Measurements from ENCODE around the gene ARSI.

- TF ChIP-seq ZFP3 (CRISPR knock-in tag; IDR thresholded peaks at IDR 0.05) (no peak), ARNTL (CRISPR knock-in tag; IDR thresholded peaks at IDR 0.05; ENCODE audit: borderline replicate concordance, low read depth) (no peak), ZC3H10 (CRISPR knock-in tag; IDR thresholded peaks at IDR 0.05) (no peak), ZNF565 (CRISPR knock-in tag; conservative IDR thresholded peaks at IDR 0.05; ENCODE audit: low read depth) (no peak), SNAI2 (CRISPR knock-in tag; IDR thresholded peaks at IDR 0.05) (no peak), TOX (CRISPR knock-in tag; IDR thresholded peaks at IDR 0.05; ENCODE audit: borderline replicate concordance) (no peak)
- TF ChIP-seq, protein P1, sequence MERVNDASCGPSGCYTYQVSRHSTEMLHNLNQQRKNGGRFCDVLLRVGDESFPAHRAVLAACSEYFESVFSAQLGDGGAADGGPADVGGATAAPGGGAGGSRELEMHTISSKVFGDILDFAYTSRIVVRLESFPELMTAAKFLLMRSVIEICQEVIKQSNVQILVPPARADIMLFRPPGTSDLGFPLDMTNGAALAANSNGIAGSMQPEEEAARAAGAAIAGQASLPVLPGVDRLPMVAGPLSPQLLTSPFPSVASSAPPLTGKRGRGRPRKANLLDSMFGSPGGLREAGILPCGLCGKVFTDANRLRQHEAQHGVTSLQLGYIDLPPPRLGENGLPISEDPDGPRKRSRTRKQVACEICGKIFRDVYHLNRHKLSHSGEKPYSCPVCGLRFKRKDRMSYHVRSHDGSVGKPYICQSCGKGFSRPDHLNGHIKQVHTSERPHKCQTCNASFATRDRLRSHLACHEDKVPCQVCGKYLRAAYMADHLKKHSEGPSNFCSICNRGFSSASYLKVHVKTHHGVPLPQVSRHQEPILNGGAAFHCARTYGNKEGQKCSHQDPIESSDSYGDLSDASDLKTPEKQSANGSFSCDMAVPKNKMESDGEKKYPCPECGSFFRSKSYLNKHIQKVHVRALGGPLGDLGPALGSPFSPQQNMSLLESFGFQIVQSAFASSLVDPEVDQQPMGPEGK (CRISPR knock-in tag; IDR thresholded peaks at IDR 0.05; ENCODE audit: borderline replicate concordance) = peak; percentile 35; the same call in 1 of the 2 replicates
Observed at GRCh38 chr5:150303660-150304386, 1.1 kb upstream of the ARSI start.
